Activated effector memory CD4-positive, alpha-beta T cell treated with Interleukin-2 at 50 U/mL for 16 hours (primary cell): ENCODE data around the gene FADS1.

Experiments
- DNase-seq: peaks from one replicate; pipeline ENCODE4 v3.0.0-alpha.2; 2020

Gene FADS1

DNA sequence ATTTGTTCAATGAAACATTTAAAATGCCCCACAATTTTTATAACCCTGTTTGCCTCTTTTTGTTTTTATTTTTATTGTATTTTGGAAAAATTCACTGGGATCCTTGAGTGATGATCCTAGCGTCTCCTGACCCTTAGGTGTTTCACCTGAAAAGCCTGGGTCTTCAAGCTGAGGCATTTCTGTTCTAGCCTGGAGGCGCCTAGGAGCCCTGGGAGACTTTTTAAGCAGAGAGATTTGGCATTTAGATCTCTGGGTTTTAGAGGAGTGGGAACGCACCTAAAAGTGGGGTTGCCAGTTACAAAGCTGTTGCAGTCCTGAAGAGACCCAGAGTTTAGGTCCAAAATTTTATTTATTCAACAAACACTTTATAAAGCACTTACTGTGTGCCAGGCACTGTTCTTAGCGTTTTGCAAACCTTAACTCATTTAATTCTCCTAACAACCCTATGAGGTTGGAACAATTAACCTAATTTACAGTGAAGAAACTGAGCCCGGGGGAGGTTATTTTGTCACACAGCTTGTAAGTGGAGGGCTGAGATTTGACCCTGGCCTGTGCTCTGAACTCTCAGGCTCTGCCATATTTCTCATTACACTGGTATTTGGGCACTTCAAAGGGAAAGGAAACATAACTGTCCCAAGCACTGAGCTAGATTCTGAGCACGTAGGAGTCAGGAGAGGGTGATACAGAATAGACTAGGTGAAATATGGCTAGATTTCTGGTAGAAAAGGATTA, 834 bp upstream of the FADS1 start:
- DNase-seq = no peak

DNA sequence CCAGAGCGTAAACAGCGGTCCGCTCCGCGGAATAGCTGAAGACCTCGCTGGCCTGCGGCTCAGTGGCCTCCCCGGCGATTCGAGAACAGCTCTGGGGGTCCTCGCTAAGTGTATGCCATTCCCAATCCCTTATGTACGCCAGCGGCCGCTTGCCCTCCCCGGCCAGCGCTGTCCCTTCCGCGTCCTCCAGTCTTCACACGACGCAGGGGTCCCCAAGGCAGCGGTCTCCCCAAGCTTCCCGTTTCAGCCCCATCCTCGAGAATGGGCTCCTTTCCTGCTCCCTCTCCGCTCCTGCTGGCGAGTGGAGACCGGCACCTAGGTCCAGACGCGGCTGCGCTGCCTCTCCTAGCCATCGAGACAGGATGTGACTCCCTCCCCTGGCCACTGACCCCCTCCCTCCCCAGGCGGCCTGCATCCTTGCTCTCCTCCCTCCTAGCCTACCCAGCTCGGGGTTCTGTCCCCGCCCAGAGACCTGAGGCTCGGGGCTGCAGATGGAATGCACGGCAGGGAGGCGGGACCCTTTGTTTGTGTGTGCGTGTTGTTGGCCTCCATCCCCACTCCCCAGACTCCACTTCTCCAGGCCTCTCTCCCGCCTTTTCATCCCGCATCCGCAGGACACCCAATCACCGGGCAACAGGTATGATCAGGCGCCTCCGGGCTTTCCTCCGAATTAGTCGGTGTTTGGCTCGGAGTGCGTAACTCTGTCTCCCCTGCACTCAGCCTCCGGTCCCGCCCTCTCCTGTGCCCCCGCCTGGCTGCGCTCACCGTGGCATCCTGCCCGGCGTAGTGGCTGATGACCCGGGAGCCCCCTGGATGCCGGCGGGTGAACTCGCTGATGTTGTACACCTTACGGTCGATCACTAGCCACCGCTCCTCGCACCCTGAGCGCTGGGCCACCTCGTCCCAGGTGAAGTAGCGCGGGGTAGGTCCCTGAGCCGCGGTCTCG, 740 bp downstream of the FADS1 start:
- DNase-seq = peak; percentile 39

DNA sequence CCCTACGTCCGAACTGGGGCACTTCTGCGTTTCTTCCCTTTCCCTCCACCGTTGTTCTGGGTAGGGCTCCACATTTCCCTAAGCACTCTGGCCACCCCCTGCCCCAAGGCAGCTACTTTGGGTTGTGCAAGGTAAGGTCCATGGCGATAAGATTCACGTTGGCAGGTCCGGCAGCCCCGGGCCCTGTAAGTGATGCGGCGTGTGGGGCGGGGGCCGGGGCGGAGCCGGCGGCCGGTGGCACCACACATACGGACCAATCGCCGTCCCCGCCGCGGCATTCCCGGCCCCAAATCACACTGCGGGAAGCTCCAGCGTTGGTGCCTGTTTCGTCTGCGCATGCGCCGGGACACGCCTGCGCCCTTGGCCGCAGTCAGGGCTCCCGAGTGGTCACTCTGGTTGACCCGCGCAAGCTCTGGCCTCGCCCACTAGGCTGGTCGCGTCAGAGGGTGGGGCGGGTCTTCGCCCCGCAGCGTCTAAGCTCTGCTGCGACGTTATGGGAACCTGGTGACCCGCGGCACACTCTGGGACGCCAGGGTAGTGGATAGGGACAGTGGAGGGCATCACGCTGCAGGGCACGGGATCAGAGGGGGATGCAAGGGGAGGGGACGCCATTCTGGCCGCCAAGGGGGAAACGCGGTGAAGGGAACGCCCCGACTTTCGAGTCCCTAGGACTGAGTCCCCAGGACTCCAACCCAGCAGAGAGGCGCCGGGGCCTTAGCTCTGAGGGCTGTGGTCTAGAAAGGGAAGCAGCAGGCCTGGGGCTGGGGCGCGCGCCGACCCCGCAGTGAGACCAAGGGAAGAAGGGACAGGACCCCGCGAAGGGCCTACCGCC, 1.6 kb downstream of the FADS1 start:
- DNase-seq = no peak

DNA sequence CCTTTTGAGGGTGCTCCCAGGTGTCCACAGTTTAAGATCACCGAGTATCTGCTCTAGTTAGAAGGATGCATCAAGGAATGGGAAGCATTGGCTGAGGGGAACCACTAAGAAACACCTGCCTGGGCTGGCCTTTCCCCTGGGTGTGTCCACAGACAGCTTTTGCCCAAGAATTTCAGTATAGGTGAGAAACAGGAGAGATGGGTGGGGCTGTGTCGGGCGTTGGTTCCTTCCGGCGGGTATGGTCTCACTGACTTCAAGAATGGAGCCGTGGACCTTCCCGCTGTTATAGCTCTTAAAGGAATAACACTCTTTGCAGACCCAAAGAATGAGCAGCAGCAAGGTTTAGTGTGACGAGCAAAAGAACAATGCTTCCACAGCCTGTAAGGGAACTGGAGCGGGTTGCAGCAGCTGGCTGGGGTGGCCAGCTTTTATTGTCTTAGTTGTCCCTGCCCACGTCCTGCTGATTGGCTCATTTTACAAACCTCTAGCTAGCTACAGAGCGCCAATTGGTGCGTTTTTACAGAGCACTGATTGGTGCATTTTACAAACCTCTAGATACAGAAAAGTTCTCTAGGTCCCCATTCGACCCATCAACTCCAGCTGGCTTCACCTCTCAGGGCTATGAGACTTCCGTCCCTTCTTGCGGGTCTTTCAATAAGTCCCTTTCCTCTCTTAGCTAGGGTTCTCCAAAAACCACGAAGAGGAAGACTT, 2.4 kb downstream of the FADS1 start:
- no peak for DNase-seq

DNA sequence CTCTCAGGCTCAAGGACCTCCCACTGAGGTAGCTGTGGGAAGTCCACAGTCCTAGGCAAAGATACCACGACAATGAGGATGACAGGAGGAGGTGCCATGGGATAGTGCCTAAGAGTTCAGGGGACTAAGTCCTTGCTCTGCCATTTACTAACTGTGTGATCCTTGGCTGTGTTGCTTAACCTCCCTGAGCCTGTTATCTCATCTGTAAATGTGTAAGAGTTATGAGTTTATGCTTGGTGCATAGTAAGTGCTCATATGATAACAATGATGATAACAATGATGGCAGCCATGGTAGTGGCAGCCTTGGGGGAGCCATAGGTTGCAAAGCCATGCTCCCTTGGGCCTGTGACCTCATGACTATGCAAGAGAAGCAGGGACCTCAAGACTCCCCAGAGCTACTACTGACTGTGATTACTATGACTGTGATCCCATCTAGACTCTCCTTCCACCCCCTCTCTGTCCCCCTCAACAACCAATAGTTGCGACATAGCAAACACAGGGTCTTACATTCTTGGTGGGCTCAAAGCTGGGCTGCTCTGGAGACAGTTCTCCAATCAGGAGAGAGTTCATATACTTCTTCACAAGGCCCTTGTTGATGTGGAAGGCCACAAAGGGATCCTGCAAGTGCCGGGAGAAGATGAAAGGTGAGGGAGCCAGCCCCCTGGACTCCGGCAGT, 3.9 kb downstream of the FADS1 start:
- no peak for DNase-seq

DNA sequence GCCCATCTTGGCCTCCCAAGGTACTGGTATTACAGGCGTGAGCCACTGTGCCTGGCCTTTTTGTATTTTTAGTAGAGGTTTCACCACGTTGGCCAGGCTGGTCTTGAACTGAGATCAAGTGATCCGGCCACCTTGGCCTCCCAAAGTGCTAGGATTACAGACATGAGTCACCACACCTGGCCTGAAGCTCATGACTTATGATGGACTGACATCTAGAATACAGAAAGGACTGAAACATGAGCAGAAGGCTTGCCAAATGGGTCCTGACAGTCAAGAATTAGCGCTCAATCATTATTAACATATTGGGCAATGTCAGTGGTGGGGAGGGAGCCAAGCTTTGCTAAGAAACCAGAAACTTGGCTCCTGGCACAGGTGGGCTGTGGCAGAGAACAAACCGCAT, 5.0 kb downstream of the FADS1 start:
- DNase-seq = no peak

DNA sequence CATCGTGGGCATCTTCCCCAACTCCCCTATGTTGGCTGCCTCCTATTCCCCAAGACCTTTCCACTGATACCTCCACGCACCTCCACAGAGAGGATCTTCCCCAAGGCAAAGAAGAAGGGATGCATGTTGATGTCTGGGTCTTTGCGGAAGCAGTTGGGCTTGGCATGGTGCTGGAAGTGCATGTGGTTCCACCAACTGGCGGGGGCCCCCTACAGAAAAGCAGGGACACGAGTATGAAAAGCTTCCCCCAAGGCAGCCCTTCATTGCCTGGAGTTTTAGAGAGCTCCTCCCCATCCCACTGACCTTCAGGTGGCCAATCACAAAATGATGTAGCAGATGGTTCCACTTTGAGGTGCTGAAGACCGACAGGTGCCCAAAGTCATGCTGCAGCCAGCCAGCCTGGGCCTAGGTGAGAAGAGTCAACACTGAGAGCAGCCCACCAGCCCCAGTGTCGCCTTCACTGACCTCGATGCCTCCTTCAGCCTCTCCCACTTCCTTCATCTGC, 6.1 kb downstream of the FADS1 start:
- no peak for DNase-seq

DNA sequence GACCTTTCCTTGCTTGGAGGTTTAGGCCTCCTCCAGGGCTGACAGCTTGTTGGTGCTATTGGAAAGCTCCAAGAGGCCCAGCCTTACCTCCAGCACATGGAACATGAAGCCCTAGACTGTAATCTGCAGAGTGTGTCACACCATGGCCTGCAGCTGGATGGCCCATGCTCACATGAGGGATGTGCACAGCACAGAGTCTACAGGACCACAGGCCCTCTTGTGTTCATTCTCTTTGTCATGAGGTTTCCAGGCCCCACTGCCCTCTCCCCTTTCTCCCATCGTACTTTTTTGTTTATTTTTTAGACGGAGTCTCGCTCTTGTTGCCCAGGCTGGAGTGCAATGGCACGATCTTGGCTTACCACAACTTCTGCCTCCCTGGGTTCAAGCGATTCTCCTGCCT, 10.0 kb downstream of the FADS1 start:
- DNase-seq = no peak

DNA sequence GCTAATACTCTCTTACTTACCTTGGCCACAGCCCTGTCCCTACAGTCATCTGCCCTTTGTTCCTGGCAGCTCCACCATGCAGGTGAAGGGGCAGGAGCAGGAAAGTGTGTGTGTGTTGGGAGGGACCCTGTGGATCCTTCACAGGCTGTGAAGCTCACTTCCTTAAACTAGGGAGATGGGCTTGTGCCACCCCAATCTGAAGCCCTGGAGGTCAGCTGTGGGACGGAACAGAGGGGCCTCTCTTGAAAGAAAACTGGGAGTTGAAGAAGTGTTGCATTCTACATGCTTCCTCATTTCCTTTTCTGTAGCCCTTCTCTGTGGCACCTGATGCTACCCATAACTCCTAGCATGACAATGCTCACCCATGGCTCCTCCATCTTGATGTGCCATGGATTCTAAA, 11.7 kb downstream of the FADS1 start:
- DNase-seq = no peak

DNA sequence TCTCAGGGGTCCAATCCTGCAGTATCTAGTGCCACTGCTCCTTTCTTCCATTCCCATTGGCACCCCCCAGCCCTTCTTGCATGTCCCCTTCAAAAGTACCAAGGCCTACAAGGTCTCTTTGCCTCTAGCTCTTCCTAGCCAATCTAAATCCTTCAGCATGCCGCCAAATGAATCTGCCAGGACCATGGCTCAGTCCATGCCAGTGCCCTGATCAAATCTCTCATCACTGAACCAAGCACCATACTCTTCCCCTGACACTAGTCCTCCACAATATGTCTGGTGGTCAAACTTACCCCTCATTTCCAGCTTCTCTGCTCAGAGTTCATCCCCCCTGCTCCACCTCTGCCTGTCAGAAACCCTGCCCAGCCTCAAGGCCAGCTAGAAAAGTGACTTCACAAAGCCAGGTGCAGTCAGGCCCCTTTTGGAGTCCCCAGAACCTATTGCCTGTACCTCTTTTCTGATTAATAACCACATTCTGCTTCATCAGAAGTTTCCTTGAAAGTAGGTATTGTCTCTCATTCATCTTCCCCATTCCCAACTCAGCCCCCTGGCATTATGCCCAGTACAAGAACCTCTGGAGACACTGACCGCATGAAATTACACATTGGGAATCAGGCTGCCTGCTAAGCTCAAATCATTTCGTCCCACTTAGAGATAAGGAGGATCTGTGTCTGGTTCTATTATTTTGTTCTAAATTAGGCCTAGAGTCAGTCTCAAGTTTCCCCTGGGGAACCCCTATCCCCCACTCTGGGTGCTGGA, 12.7 kb downstream of the FADS1 start:
- DNase-seq = no peak

DNA sequence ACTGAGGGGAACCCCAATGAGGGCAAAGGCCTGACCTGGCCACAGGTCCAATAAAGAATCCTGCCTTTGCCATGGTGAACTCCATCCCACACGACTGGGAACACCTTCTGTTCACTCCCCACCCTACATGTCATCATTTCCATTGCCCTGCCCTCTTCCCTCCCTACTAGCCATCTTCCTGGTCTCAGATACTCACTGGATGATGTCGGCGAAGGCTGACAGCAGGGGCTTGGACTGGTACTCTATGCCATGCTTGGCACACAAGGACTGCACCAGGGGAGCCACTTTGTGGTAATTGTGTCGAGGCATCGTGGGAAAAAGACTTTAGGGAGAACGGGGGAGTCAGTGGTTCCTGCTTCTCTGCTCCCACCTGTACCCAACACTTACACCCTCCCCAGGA, 14.2 kb downstream of the FADS1 start:
- DNase-seq = no peak

DNA sequence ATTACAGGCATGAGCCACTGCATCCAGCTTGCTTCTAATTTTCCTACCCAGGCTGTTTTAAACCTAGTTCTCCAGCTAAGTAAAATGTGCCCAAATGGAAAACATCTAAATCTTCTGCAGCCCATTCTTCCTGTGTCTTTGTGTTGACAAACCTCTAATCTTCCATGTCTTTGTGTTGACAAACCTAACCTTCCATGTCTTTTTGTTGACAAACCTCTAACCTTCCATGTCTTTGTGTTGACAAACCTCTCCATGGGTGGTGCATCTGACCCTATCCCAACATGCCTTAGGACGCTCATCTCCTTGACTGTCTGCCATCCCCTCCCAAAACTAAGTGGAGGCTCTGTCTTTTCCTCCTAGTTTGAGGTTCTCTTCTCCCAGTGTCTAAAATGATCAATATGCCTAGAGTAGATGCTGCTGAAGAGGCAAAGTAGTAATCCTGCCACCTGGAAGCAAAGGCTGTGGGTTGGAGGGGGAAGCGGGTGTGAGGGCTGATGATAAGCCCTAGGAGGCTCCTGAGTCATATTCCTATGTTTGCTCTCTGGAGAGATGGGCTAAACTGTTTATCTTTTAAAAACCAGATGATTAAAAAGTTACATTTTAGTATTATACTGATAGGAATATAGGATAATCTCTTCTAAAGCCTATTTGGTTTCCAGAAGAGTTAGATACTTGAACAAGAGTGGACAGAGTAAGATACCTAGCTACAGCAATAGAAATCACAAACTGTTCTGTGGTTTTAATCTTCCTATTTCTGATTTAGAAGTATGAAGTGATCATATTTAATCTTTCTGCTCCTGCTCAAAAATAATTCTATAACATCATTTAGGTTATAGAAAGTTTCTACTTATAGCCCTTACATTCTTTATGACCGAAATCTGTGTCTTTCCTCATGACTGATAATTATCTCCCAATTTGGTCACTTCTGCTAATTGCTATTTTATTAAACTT, 16.2 kb downstream of the FADS1 start:
- no peak for DNase-seq

DNA sequence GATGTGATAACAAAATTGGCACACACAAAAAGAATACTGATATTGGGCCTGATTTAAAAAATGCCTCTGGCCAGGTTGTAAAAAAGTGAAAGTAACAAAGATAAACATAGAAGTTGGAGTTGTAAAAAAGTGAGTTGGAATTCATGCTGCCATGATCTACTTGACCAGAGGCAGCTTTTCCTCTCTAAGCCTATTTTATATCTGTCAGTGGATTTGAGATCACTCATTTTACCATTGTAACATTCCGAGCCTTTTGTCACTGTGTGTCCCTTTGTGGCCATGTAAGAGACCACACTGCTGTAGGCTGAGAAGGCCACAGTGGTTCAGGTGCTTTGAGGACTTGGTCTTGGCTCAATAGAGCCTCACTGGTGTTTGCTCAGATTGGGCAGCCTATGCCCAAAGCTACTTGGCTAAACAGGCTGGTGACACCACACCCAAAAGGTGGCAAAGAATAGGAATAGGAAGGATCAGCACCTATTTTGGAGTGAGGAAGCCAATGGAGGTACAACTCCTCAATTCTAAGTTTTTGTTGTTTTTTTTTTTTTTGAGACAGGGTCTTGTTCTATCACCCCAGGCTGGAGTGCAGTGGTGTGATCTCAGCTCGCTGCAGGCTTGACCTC, 17.0 kb downstream of the FADS1 start:
- DNase-seq = no peak

DNA sequence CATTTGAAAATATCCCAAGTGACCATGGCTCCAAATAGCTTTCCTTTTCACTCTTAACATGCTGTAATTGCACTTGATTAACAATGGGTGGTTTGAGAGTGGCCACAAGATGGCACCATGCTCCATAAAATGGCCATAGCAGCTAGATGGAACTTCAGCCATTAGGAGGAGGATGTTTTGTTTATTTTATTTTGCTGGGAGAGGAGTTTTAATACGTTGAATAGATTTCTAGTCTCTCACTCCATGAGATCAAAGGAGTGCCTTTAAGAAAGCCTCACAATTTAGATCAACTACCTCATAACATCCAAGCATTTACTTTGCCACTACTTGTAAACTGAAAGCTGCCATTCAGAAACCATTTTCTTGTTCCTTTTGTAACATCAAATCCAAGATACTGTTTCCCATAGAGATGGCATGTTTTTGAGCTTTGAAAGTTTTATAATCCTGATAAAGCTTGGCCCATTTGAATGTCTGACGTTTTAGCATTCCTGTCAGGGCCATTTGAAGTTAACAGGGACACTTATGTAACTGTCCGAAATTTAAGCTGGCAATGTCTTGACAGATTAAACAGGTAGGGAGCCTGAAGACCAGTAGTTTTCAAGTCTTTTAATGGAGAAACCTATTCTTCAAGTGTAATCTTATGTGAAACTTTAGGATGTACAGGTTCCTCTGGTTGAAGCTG, 19.4 kb downstream of the FADS1 start:
- DNase-seq = peak; percentile 54

DNA sequence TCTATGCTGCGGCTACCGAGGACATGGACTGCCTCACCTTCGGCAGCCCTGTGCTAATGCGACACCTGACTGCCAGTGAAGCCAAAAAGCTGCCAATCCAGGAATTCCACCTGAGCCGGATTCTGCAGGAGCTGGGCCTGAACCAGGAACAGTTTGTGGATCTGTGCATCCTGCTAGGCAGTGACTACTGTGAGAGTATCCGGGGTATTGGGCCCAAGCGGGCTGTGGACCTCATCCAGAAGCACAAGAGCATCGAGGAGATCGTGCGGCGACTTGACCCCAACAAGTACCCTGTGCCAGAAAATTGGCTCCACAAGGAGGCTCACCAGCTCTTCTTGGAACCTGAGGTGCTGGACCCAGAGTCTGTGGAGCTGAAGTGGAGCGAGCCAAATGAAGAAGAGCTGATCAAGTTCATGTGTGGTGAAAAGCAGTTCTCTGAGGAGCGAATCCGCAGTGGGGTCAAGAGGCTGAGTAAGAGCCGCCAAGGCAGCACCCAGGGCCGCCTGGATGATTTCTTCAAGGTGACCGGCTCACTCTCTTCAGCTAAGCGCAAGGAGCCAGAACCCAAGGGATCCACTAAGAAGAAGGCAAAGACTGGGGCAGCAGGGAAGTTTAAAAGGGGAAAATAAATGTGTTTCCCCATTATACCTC, 20.8 kb downstream of the FADS1 start:
- DNase-seq = no peak

DNA sequence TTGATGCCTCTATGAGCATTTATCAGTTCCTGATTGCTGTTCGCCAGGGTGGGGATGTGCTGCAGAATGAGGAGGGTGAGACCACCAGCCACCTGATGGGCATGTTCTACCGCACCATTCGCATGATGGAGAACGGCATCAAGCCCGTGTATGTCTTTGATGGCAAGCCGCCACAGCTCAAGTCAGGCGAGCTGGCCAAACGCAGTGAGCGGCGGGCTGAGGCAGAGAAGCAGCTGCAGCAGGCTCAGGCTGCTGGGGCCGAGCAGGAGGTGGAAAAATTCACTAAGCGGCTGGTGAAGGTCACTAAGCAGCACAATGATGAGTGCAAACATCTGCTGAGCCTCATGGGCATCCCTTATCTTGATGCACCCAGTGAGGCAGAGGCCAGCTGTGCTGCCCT, 21.3 kb downstream of the FADS1 start:
- no peak for DNase-seq

DNA sequence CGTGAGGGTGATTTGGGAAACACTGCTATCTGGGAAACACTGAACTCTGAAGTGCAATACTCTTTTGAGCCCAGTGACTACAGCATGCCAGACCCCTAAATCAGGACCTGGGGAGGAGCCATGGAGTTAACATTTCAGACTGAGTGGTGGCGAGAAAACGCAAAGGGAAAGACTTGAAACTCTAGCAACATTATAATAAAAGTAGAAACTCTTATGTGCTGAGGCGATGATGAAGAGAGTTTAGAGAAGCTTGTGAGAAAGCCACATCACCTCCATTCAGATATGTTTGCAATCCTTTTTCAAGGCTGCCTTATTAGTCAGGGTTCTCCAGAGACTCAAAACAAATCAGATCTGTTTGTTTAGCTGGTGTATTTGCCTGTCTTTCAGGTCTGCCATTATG, 22.2 kb downstream of the FADS1 start:
- DNase-seq = no peak

DNA sequence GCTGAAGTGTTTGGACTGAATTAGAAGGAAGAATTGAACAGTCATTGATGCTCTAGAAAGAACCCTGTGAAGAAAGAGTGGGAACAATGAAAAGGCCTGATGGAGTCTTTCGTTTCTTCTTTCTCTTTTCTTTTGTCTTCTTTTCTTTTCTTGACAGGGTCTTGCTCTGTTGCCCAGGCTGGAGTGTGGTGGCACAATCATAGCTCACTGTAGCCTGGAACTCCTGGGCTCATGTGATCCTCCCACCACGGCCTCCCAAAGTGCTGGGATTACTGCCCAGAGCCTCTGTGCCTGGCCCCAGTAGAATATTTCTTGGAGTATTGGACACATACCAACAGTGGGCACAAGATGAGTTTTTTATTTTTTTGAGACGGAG, 23.0 kb downstream of the FADS1 start:
- DNase-seq = no peak
